Transverse colon (tissue), 4 donors: Measurements from ENCODE around the gene KIF3C. TPM values are rescaled to one million over a fixed set of nuclear protein-coding genes. Genes with fewer than 3 reads are reported as not detected.

Experiments used
- DNase-seq: peaks from one replicate; pipeline ENCODE4 v3.0.0-alpha.2; 2019
- H3K27ac ChIP-seq, 4 donors: fragments of 200-600 bp; sonication (generic); 2 replicates each; pipeline ENCODE4 v1.5.1; 2016 to 2018; ENCODE audit warnings: inconsistent platforms in 4 of 4
- H3K27me3 ChIP-seq: fragments of 200-600 bp; sonication (generic); 2 replicates; pipeline ENCODE4 v1.5.1; 2017; ENCODE audit warnings: inconsistent platforms
- H3K36me3 ChIP-seq, 4 donors: fragments of 200-600 bp; sonication (generic); 2 replicates each; pipeline ENCODE4 v1.5.1; 2017 to 2019; ENCODE audit warnings: inconsistent platforms in 4 of 4
- H3K4me1 ChIP-seq, 4 donors: fragments of 200-600 bp; sonication (generic); 2 replicates each; pipeline ENCODE4 v1.5.1; 2017 to 2020; ENCODE audit warnings: inconsistent platforms in 4 of 4
- H3K4me3 ChIP-seq, 4 donors: fragments of 200-600 bp; sonication (generic); 1 replicate in 1 of 4; 2 replicates in 3 of 4; pipeline versions ENCODE4 v1.5.1 to v1.6.1; 2017 to 2019; ENCODE audit warnings: inconsistent platforms in 4 of 4
- H3K9me3 ChIP-seq, 2 donors: fragments of 200-600 bp; sonication (generic); 2 replicates each; pipeline ENCODE4 v1.5.1; 2017 to 2019; ENCODE audit warnings: inconsistent platforms in 2 of 2
- CTCF ChIP-seq, 5 experiments: fragments of 200-600 bp in 3 of 5; fragments of 450-650 bp in 2 of 5; sonication (generic) in 3 of 5; IDR thresholded peaks; 1 replicate in 2 of 5; 2 replicates in 3 of 5; pipeline ENCODE4 v1.5.1; 2016 to 2017; ENCODE audit warnings: antibody characterized with exemption in 5 of 5, inconsistent platforms in 3 of 5, mild to moderate bottlenecking in 2 of 5, moderate library complexity in 1 of 5
- EP300 ChIP-seq: sonication (generic); formaldehyde crosslinking; IDR thresholded peaks from one replicate; pipeline ENCODE4 v1.6.1; 2017; ENCODE audit warnings: antibody characterized with exemption, low read depth
- POLR2A ChIP-seq: fragments of 450-650 bp; IDR thresholded peaks from one replicate; pipeline ENCODE4 v1.6.1; 2016; ENCODE audit warnings: antibody characterized with exemption, mild to moderate bottlenecking, moderate library complexity
- POLR2AphosphoS5 ChIP-seq, 3 donors: sonication (generic); formaldehyde crosslinking; IDR thresholded peaks; one replicate each; pipeline ENCODE4 v1.6.1; 2016; ENCODE audit warnings: antibody characterized with exemption in 3 of 3
- WGBS, 2 donors: methylation state at CpG; one replicate each; pipeline ENCODE4 v1.1.5; 2018; ENCODE audit warnings: low coverage in 1 of 2; 5-methylcytosine and 5-hydroxymethylcytosine counted together
- in situ Hi-C, 4 donors: fragments of 200-750 bp; cut with MboI; loops; one replicate each; pipeline versions ENCODE4 v1.15.0 to v1.15.1; 2017; ENCODE audit warnings: low sequenced_read_pairs in 3 of 4, low pct_ligation_motif_present in 1 of 4, low pct_unique_long_range_greater_than_20kb in 1 of 4
- intact Hi-C: fragments of 100-400 bp; cut with DNase I; formaldehyde crosslinking; loops from one replicate; pipeline ENCODE4 v1.15.1; 2023; ENCODE audit warnings: low total_unique reads
- total RNA-seq, 4 donors: library from RNA; depleted of rRNA; stranded (reverse); fragments of >200 nt; gene quantifications; one replicate each; pipeline ENCODE4 v1.1.0, GENCODE V29; 2016

The KIF3C gene
- total RNA-seq, 4 donors from 2014 or later: 0.37 to 3.2 (median 2.0) TPM

GRCh38 chr2:26009567-26009963 is 27.3 kb upstream of the KIF3C start:
- Histone ChIP-seq H3K27ac (peak overlapping the region; percentile 48 to 69 (median 60)), H3K4me3 (no peak overlapping the region)
- in situ Hi-C loops: no loop called here

GRCh38 chr2:26008851-26009566 is 26.7 kb upstream of the KIF3C start:
- Histone ChIP-seq H3K4me3 (no peak overlapping the region), H3K27ac (peak overlapping the region; percentile 48 to 69 (median 60)), H3K27me3 (no peaks in the 10 kb centered on the region), H3K36me3 (no peaks in the 10 kb centered on the region), H3K9me3 (no peaks in the 10 kb centered on the region), H3K4me1 (peaks cover 0 to 27% (median 17%) of the 10 kb centered on the region in 4 donors)
- peak; percentile 72 for DNase-seq
- no peak for TF ChIP-seq CTCF (IDR thresholded peaks at IDR 0.05)
- no peak for TF ChIP-seq POLR2AphosphoS5 (IDR thresholded peaks at IDR 0.05)
- TF ChIP-seq EP300: no peak
- intact Hi-C loops (no loop called here), in situ Hi-C loops (no loop called here)
- WGBS, 2 donors: 43 to 80% methylated on average over 1 to 2 of the region's 2 CpGs

More at GRCh38 chr2:26009567-26009963, 27.3 kb upstream of the KIF3C start:
- DNase-seq: no peak
- 67 to 83% methylated on average over 2 of the region's 2 CpGs for WGBS, 2 donors
- Histone ChIP-seq H3K9me3 (no peaks in the 10 kb centered on the region), H3K36me3 (no peaks in the 10 kb centered on the region), H3K4me1 (peaks cover 0 to 27% (median 17%) of the 10 kb centered on the region in 4 donors), H3K27me3 (no peaks in the 10 kb centered on the region)
- no peak for TF ChIP-seq EP300
- TF ChIP-seq POLR2AphosphoS5 (IDR thresholded peaks at IDR 0.05): no peak
- no peak for TF ChIP-seq CTCF (IDR thresholded peaks at IDR 0.05)
- TF ChIP-seq POLR2A: no peak
- intact Hi-C loops: no loop called here

GRCh38 chr2:26008095-26008494 is 25.8 kb upstream of the KIF3C start:
- intact Hi-C loops: no loop called here
- Histone ChIP-seq H3K27ac (peak overlapping the region; percentile 48 to 69 (median 60)), H3K27me3 (no peaks in the 10 kb centered on the region), H3K4me1 (peaks cover 0 to 27% (median 17%) of the 10 kb centered on the region in 4 donors), H3K4me3 (no peak overlapping the region), H3K36me3 (no peaks in the 10 kb centered on the region), H3K9me3 (no peaks in the 10 kb centered on the region)
- in situ Hi-C loops: no loop called here
- no peak for TF ChIP-seq EP300
- TF ChIP-seq POLR2AphosphoS5 (IDR thresholded peaks at IDR 0.05): no peak
- TF ChIP-seq POLR2A: no peak
- TF ChIP-seq CTCF (IDR thresholded peaks at IDR 0.05): no peak
- 100% methylated on average over 1 of the region's 1 CpG; no CpG with 5 or more reads in 1 of the 2 donors for WGBS, 2 donors
- no peak for DNase-seq

GRCh38 chr2:26002632-26003310 is 20.5 kb upstream of the KIF3C start:
- intact Hi-C loops (no loop called here), in situ Hi-C loops (no loop called here)
- no peaks in the 10 kb centered on the region for H3K9me3 ChIP-seq
- H3K27me3 ChIP-seq: no peaks in the 10 kb centered on the region
- TF ChIP-seq EP300: no peak
- TF ChIP-seq POLR2A: no peak
- no peak for TF ChIP-seq POLR2AphosphoS5 (IDR thresholded peaks at IDR 0.05)
- TF ChIP-seq CTCF (IDR thresholded peaks at IDR 0.05): no peak
- H3K4me3 ChIP-seq: no peak overlapping the region
- peak overlapping the region in 3 of 4 donors; percentile 55 to 60 (median 60) for H3K27ac ChIP-seq
- 69 to 87% methylated on average over 6 to 9 of the region's 9 CpGs for WGBS, 2 donors
- no peaks in the 10 kb centered on the region for H3K36me3 ChIP-seq
- H3K4me1 ChIP-seq: peaks cover 10 to 20% (median 12%) of the 10 kb centered on the region in 4 donors
- no peak for DNase-seq
